SU-DHL-6 (cell line): Measurements from ENCODE around the gene RTF1.

Experiments
- EZH2phosphoT487 ChIP-seq: fragments of 200-600 bp; sonication (generic), shearing (Covaris generic); conservative IDR thresholded peaks from 2 replicates; pipeline ENCODE4 v1.6.1; 2018; ENCODE audit warnings: mild to moderate bottlenecking, antibody characterized with exemption, low read length, moderate library complexity, mixed read lengths
- TF ChIP-seq, protein P1 (sequence below): fragments of 200-600 bp; sonication (generic); IDR thresholded peaks from one replicate; pipeline ENCODE4 v1.5.1; 2017; ENCODE audit warnings: antibody characterized with exemption, mild to moderate bottlenecking, low read length, moderate library complexity; ENCODE audit not compliant: insufficient read depth, poor library complexity, severe bottlenecking

DNA sequence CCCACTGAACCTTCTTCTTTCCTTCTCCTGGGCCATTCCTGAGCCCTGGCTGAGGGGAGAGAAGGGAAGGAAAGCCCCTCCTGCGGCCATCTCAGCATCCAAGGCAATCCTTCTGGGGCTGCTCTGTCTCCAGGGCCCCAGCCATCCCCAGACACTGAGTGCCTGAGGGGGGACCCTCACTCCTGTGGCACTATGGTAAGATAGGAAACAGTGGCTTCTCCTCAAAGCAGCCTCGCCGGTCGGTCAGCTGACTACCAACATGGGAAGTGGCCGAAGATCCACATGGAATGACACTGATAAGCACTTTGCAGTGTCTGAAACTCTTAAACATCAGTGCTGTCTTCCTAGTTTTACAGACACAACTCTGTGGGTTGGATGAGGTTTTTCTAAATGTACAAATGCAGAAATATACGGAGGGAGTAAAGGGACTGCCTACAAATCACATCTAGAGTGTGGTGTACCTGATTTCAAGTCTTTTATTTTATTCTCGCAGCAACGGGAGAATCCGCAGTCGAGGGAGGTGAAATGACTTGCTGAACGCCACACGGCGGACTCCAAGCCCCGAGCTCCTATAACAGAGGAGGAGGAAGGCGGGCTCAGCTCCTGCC lies 75.8 kb downstream of the RTF1 start:
- TF ChIP-seq, protein P1, sequence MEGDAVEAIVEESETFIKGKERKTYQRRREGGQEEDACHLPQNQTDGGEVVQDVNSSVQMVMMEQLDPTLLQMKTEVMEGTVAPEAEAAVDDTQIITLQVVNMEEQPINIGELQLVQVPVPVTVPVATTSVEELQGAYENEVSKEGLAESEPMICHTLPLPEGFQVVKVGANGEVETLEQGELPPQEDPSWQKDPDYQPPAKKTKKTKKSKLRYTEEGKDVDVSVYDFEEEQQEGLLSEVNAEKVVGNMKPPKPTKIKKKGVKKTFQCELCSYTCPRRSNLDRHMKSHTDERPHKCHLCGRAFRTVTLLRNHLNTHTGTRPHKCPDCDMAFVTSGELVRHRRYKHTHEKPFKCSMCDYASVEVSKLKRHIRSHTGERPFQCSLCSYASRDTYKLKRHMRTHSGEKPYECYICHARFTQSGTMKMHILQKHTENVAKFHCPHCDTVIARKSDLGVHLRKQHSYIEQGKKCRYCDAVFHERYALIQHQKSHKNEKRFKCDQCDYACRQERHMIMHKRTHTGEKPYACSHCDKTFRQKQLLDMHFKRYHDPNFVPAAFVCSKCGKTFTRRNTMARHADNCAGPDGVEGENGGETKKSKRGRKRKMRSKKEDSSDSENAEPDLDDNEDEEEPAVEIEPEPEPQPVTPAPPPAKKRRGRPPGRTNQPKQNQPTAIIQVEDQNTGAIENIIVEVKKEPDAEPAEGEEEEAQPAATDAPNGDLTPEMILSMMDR, result no peak
- TF ChIP-seq EZH2phosphoT487, result no peak
